Naive thymus-derived CD4-positive, alpha-beta T cell (primary cell): ENCODE measurements around the gene TPI1. TPM values are rescaled to one million over a fixed set of nuclear protein-coding genes. Genes with fewer than 3 reads are reported as not detected.

ENCODE experiments used
- ATAC-seq: fragments of 150-1000 bp; cut with Tn5 transposase; 2 replicates; pipeline ENCODE4 v1.10.0; 2021; ENCODE audit warnings: mild to moderate bottlenecking, moderate library complexity
- CTCF ChIA-PET: fragments of 350-600 bp; sonication (Branson Sonifier 250); formaldehyde crosslinking; loops from one replicate; lab custom pipeline; 2021; ENCODE audit warnings: antibody characterized with exemption; lab: Charles Lee
- POLR2A ChIA-PET: fragments of 350-600 bp; sonication (Branson Sonifier 250); formaldehyde crosslinking; loops from one replicate; lab custom pipeline; 2021; ENCODE audit warnings: antibody characterized with exemption, inconsistent platforms; lab: Charles Lee
- DNase-seq, 9 donors: peaks; one replicate each; pipeline versions ENCODE4 v3.0.0 to v3.0.0-alpha.2; 2020 to 2022; ENCODE audit warnings: mixed read lengths in 1 of 9
- H3K27ac ChIP-seq: one replicate; pipeline ENCODE4 v1.7.0; 2013; ENCODE audit warnings: mild to moderate bottlenecking, low read depth, low read length, moderate library complexity
- H3K27me3 ChIP-seq, 2 donors: one replicate each; pipeline ENCODE4 v1.7.0; 2013; ENCODE audit warnings: low read length in 2 of 2, mild to moderate bottlenecking in 2 of 2, moderate library complexity in 2 of 2; ENCODE audit not compliant: control insufficient read depth in 2 of 2, insufficient read depth in 2 of 2
- H3K36me3 ChIP-seq, 3 experiments: 1 replicate in 2 of 3; 2 replicates in 1 of 3; pipeline ENCODE4 v1.7.0; 2013; ENCODE audit warnings: low read length in 3 of 3, mild to moderate bottlenecking in 3 of 3, moderate library complexity in 1 of 3; ENCODE audit not compliant: insufficient read depth in 3 of 3, control insufficient read depth in 2 of 3
- H3K4me1 ChIP-seq, 2 donors: one replicate each; pipeline ENCODE4 v1.7.0; 2013; ENCODE audit warnings: low read length in 2 of 2, mild to moderate bottlenecking in 2 of 2, moderate library complexity in 1 of 2; ENCODE audit not compliant: control insufficient read depth in 2 of 2, insufficient read depth in 2 of 2
- H3K4me3 ChIP-seq: 2 replicates; pipeline ENCODE4 v1.7.0; 2013; ENCODE audit warnings: mild to moderate bottlenecking, low read length
- H3K9me3 ChIP-seq, 3 experiments: 1 replicate in 2 of 3; 2 replicates in 1 of 3; pipeline ENCODE4 v1.7.0; 2013; ENCODE audit warnings: low read length in 3 of 3; ENCODE audit not compliant: control insufficient read depth in 2 of 3
- H3K27ac Mint-ChIP-seq, 9 donors: one replicate each; pipeline ENCODE4 v1.8.0; 2020 to 2022; ENCODE audit warnings: mixed read lengths in 9 of 9, mild to moderate bottlenecking in 8 of 9, moderate library complexity in 5 of 9, inconsistent platforms in 2 of 9
- H3K27me3 Mint-ChIP-seq, 5 donors: one replicate each; pipeline ENCODE4 v1.8.0; 2021 to 2022; ENCODE audit warnings: mixed read lengths in 5 of 5, mild to moderate bottlenecking in 1 of 5
- H3K36me3 Mint-ChIP-seq, 5 donors: one replicate each; pipeline ENCODE4 v1.8.0; 2020 to 2022; ENCODE audit warnings: mixed read lengths in 5 of 5, mild to moderate bottlenecking in 3 of 5, inconsistent platforms in 1 of 5
- H3K4me1 Mint-ChIP-seq, 7 donors: one replicate each; pipeline ENCODE4 v1.8.0; 2020 to 2022; ENCODE audit warnings: mixed read lengths in 7 of 7, mild to moderate bottlenecking in 3 of 7, inconsistent platforms in 1 of 7
- H3K4me3 Mint-ChIP-seq, 10 donors: one replicate each; pipeline ENCODE4 v1.8.0; 2020 to 2022; ENCODE audit warnings: mild to moderate bottlenecking in 10 of 10, mixed read lengths in 10 of 10, moderate library complexity in 6 of 10, inconsistent platforms in 2 of 10
- H3K9me3 Mint-ChIP-seq, 11 donors: one replicate each; pipeline ENCODE4 v1.8.0; 2020 to 2022; ENCODE audit warnings: mixed read lengths in 11 of 11, mild to moderate bottlenecking in 4 of 11, inconsistent platforms in 1 of 11, moderate library complexity in 1 of 11
- intact Hi-C, 2 donors: fragments of 100-400 bp; cut with micrococcal nuclease; formaldehyde crosslinking; loops; one replicate each; pipeline ENCODE4 v1.15.1; 2023
- polyA plus RNA-seq, 2 donors: library from polyadenylated mRNA; unstranded; fragments of 300-500 nt; fragmentation: Illumina TruSeq; gene quantifications; one replicate each; pipeline ENCODE4 v1.2.3, GENCODE V29; 2021
- total RNA-seq, 6 experiments: library from RNA in 5 of 6; stranded (reverse) in 5 of 6; gene quantifications; 1 replicate in 5 of 6; 2 replicates in 1 of 6; pipeline ENCODE4 v1.2.3 and lab custom pipeline; 2021 to 2026

The TPI1 gene
- total and polyA plus RNA-seq, 7 experiments from 2014 or later: 89.7 to 1,293 (median 163) TPM

GRCh38 chr12:6834254-6834653, 33.1 kb upstream of the TPI1 start:
- ChIA-PET CTCF (interaction anchor here (0.6 to 5.6 kb wide), 21 partner anchors 10 to 431 kb away, joined by 3 to 38 read pairs (median 4); partner anchors contain the start of genes CD4, CDCA3, COPS7A and MLF2), POLR2A (interaction anchor here (0.5 to 13.2 kb wide), 7 partner anchors 9 to 173 kb away, joined by 3 to 91 read pairs (median 3); partner anchors contain the start of genes CDCA3, MLF2 and USP5)
- H3K27ac Mint-ChIP-seq: no peak overlapping the region

GRCh38 chr12:6834873-6835272, 32.5 kb upstream of the TPI1 start:
- H3K36me3 Mint-ChIP-seq: peaks cover 0 to 4% (median 0%) of the 10 kb centered on the region in 5 donors
- no peak for DNase-seq
- H3K9me3 Mint-ChIP-seq: no peaks in the 10 kb centered on the region
- Histone ChIP-seq H3K4me3 (no peak overlapping the region), H3K36me3 (no peaks in the 10 kb centered on the region), H3K4me1 (peaks cover 0 to 4% of the 10 kb centered on the region in 2 donors), H3K27me3 (no peaks in the 10 kb centered on the region), H3K27ac (no peak overlapping the region), H3K9me3 (no peaks in the 10 kb centered on the region)
- H3K4me3 Mint-ChIP-seq: no peak overlapping the region
- ATAC-seq: no peak
- peak overlapping the region in 1 of 9 donors; percentile 16 for H3K27ac Mint-ChIP-seq
- CTCF ChIA-PET: interaction anchor here (0.6 to 5.6 kb wide), 20 partner anchors 9 to 431 kb away, joined by 3 to 38 read pairs (median 4); partner anchors contain the start of genes CD4, CDCA3, COPS7A and MLF2
- POLR2A ChIA-PET: interaction anchor here (0.6 to 13.2 kb wide), 6 partner anchors 10 to 222 kb away, joined by 3 to 91 read pairs (median 5); partner anchors contain the start of genes CDCA3, MLF2 and USP5
- intact Hi-C loops: loop anchor here (1.0 kb wide), 5 partner anchors 16 to 218 kb away; partner anchors contain the start of genes CDCA3 (in 1 of the 2) and MLF2 (in 1 of the 2)
- H3K4me1 Mint-ChIP-seq: peaks cover 0 to 7% (median 5%) of the 10 kb centered on the region in 7 donors
- peaks cover 0 to 21% (median 0%) of the 10 kb centered on the region in 5 donors for H3K27me3 Mint-ChIP-seq

More at GRCh38 chr12:6834254-6834653, 33.1 kb upstream of the TPI1 start:
- no peak overlapping the region for H3K4me3 Mint-ChIP-seq
- H3K4me3 ChIP-seq: no peak overlapping the region
- H3K36me3 Mint-ChIP-seq: peaks cover 0 to 4% (median 0%) of the 10 kb centered on the region in 5 donors
- no peak for DNase-seq
- H3K4me1 Mint-ChIP-seq: peaks cover 0 to 12% (median 8%) of the 10 kb centered on the region in 7 donors
- peaks cover 0 to 26% (median 0%) of the 10 kb centered on the region in 5 donors for H3K27me3 Mint-ChIP-seq
- peaks cover 0 to 4% of the 10 kb centered on the region in 2 donors for H3K27me3 ChIP-seq
- H3K9me3 Mint-ChIP-seq: no peaks in the 10 kb centered on the region
- no peak for ATAC-seq
- intact Hi-C loops: no loop called here
- peaks cover 0 to 4% of the 10 kb centered on the region in 2 donors for H3K4me1 ChIP-seq
- no peak overlapping the region for H3K27ac ChIP-seq
- no peaks in the 10 kb centered on the region for H3K9me3 ChIP-seq
- no peaks in the 10 kb centered on the region for H3K36me3 ChIP-seq

- POLR2A ChIA-PET: interaction anchor here (0.6 to 2.2 kb wide), 4 partner anchors 9 to 84 kb away, joined by 3 to 6 read pairs (median 4); partner anchors contain the start of genes CDCA3, MLF2, P3H3 and USP5
Observed at GRCh38 chr12:6836851-6837250, 30.5 kb upstream of the TPI1 start.

GRCh38 chr12:6837370-6838060, 29.8 kb upstream of the TPI1 start:
- DNase-seq (no peak), ATAC-seq (no peak)
- H3K27me3 Mint-ChIP-seq: no peaks in the 10 kb centered on the region
- Histone ChIP-seq H3K9me3 (no peaks in the 10 kb centered on the region), H3K4me3 (no peak overlapping the region), H3K27me3 (no peaks in the 10 kb centered on the region), H3K4me1 (peaks cover 0 to 4% of the 10 kb centered on the region in 2 donors), H3K27ac (no peak overlapping the region), H3K36me3 (no peaks in the 10 kb centered on the region)
- intact Hi-C loops: no loop called here
- no peak overlapping the region for H3K27ac Mint-ChIP-seq
- no peak overlapping the region for H3K4me3 Mint-ChIP-seq
- H3K4me1 Mint-ChIP-seq: peaks cover 0 to 6% (median 0%) of the 10 kb centered on the region in 7 donors
- ChIA-PET CTCF (interaction anchor here (0.6 to 5.6 kb wide), 7 partner anchors 13 to 217 kb away, joined by 3 to 38 read pairs (median 5); partner anchors contain the start of genes CDCA3, MLF2, SPSB2 and TPI1), POLR2A (interaction anchor here (1.2 to 2.2 kb wide), 2 partner anchors 9 to 85 kb away, joined by 5 to 6 read pairs; partner anchors contain the start of genes MLF2 and P3H3)
- H3K36me3 Mint-ChIP-seq: peaks cover 0 to 4% (median 0%) of the 10 kb centered on the region in 5 donors
- no peaks in the 10 kb centered on the region for H3K9me3 Mint-ChIP-seq

More at GRCh38 chr12:6836851-6837250, 30.5 kb upstream of the TPI1 start:
- Histone ChIP-seq H3K36me3 (no peaks in the 10 kb centered on the region), H3K27me3 (no peaks in the 10 kb centered on the region), H3K4me3 (no peak overlapping the region), H3K4me1 (peaks cover 0 to 4% of the 10 kb centered on the region in 2 donors), H3K27ac (no peak overlapping the region), H3K9me3 (no peaks in the 10 kb centered on the region)
- intact Hi-C loops: no loop called here
- no peak for ATAC-seq
- no peaks in the 10 kb centered on the region for H3K9me3 Mint-ChIP-seq
- H3K4me3 Mint-ChIP-seq: no peak overlapping the region
- no peak for DNase-seq
- H3K4me1 Mint-ChIP-seq: peaks cover 0 to 6% (median 0%) of the 10 kb centered on the region in 7 donors
- H3K27me3 Mint-ChIP-seq: peaks cover 0 to 5% (median 0%) of the 10 kb centered on the region in 5 donors
- no peak overlapping the region for H3K27ac Mint-ChIP-seq
- H3K36me3 Mint-ChIP-seq: peaks cover 0 to 4% (median 0%) of the 10 kb centered on the region in 5 donors
- CTCF ChIA-PET: interaction anchor here (0.5 to 5.6 kb wide), 11 partner anchors 12 to 334 kb away, joined by 3 to 38 read pairs (median 4); partner anchors contain the start of genes CDCA3, MLF2, SPSB2 and TPI1

- H3K27ac Mint-ChIP-seq: no peak overlapping the region
Observed at GRCh38 chr12:6838854-6839253, 28.5 kb upstream of the TPI1 start.

More at GRCh38 chr12:6838854-6839253, 28.5 kb upstream of the TPI1 start:
- Mint-ChIP-seq H3K27me3 (no peaks in the 10 kb centered on the region), H3K4me1 (peaks cover 0 to 6% (median 0%) of the 10 kb centered on the region in 7 donors), H3K4me3 (no peak overlapping the region), H3K36me3 (peaks cover 0 to 4% (median 0%) of the 10 kb centered on the region in 5 donors), H3K9me3 (no peaks in the 10 kb centered on the region)
- Histone ChIP-seq H3K27me3 (no peaks in the 10 kb centered on the region), H3K9me3 (no peaks in the 10 kb centered on the region), H3K4me3 (no peak overlapping the region), H3K4me1 (peaks cover 0 to 4% of the 10 kb centered on the region in 2 donors), H3K36me3 (no peaks in the 10 kb centered on the region), H3K27ac (no peak overlapping the region)
- no peak for DNase-seq
- CTCF ChIA-PET: interaction anchor here (0.5 to 1.5 kb wide), 4 partner anchors 8 to 86 kb away, joined by 3 to 4 read pairs (median 3); partner anchors contain the start of gene MLF2
- intact Hi-C loops: no loop called here
- no peak for ATAC-seq
- POLR2A ChIA-PET: interaction anchor here (0.6 to 0.7 kb wide), 2 partner anchors 215 to 235 kb away, joined by 3 read pairs; no protein-coding TSS in a partner anchor
